Stimulated activated naive CD8-positive, alpha-beta T cell treated with anti-CD3 and anti-CD28 coated beads, Interleukin-15, Interleukin-2, amounts not matched to agents 100 ng/mL and 50 ng/mL, for 24 hours (primary cell): ENCODE measurements around the gene SLC10A1.

Experiments
- H3K27ac Mint-ChIP-seq: one replicate; pipeline ENCODE4 v1.8.0; 2021; ENCODE audit warnings: mild to moderate bottlenecking, mixed read lengths
- H3K27me3 Mint-ChIP-seq: one replicate; pipeline ENCODE4 v1.8.0; 2021; ENCODE audit warnings: mixed read lengths
- H3K36me3 Mint-ChIP-seq: one replicate; pipeline ENCODE4 v1.8.0; 2021; ENCODE audit warnings: low read depth, mixed read lengths
- H3K4me1 Mint-ChIP-seq: one replicate; pipeline ENCODE4 v1.8.0; 2021; ENCODE audit warnings: low read depth, mixed read lengths
- H3K4me3 Mint-ChIP-seq: one replicate; pipeline ENCODE4 v1.8.0; 2021; ENCODE audit warnings: mild to moderate bottlenecking, mixed read lengths
- H3K9me3 Mint-ChIP-seq: one replicate; pipeline ENCODE4 v1.8.0; 2021; ENCODE audit warnings: mixed read lengths

Gene SLC10A1

GRCh38 chr14:69796797-69797500 is at the start of gene SLC10A1:
Gene SLC10A1 (minus strand): TSS chr14:69797241. CDS start chr14:69797155, 86 bp downstream.
- H3K27ac Mint-ChIP-seq = no peak within 1 kb of the TSS
- no peak within 1 kb of the TSS for H3K4me3 Mint-ChIP-seq
- H3K27me3 Mint-ChIP-seq = no peaks in the 10 kb centered on the region
- no peaks in the 10 kb centered on the region for H3K36me3 Mint-ChIP-seq
- H3K4me1 Mint-ChIP-seq = no peaks in the 10 kb centered on the region
- H3K9me3 Mint-ChIP-seq = no peaks in the 10 kb centered on the region

GRCh38 chr14:69845787-69846186 is 48.7 kb upstream of the SLC10A1 start:
- H3K4me3 Mint-ChIP-seq = no peak overlapping the region
- no peak overlapping the region for H3K27ac Mint-ChIP-seq
- no peaks in the 10 kb centered on the region for H3K36me3 Mint-ChIP-seq
- no peaks in the 10 kb centered on the region for H3K4me1 Mint-ChIP-seq
- H3K27me3 Mint-ChIP-seq = peaks cover 9% of the 10 kb centered on the region
- H3K9me3 Mint-ChIP-seq = no peaks in the 10 kb centered on the region

GRCh38 chr14:69845050-69845581 is 48.1 kb upstream of the SLC10A1 start:
- Mint-ChIP-seq H3K4me3 (no peak overlapping the region), H3K4me1 (no peaks in the 10 kb centered on the region), H3K9me3 (no peaks in the 10 kb centered on the region), H3K36me3 (no peaks in the 10 kb centered on the region), H3K27ac (no peak overlapping the region), H3K27me3 (peaks cover 9% of the 10 kb centered on the region)

GRCh38 chr14:69844171-69844570 is 47.1 kb upstream of the SLC10A1 start:
- Mint-ChIP-seq H3K9me3 (no peaks in the 10 kb centered on the region), H3K27ac (no peak overlapping the region), H3K27me3 (peaks cover 9% of the 10 kb centered on the region), H3K4me3 (no peak overlapping the region), H3K36me3 (no peaks in the 10 kb centered on the region), H3K4me1 (no peaks in the 10 kb centered on the region)

- no peaks in the 10 kb centered on the region for H3K4me1 Mint-ChIP-seq
- no peaks in the 10 kb centered on the region for H3K9me3 Mint-ChIP-seq
- no peak overlapping the region for H3K27ac Mint-ChIP-seq
- no peak overlapping the region for H3K4me3 Mint-ChIP-seq
- peaks cover 9% of the 10 kb centered on the region for H3K27me3 Mint-ChIP-seq
- H3K36me3 Mint-ChIP-seq = no peaks in the 10 kb centered on the region
Measured at GRCh38 chr14:69842686-69843420, 45.8 kb upstream of the SLC10A1 start.

GRCh38 chr14:69841656-69842055 is 44.6 kb upstream of the SLC10A1 start:
- H3K36me3 Mint-ChIP-seq = no peaks in the 10 kb centered on the region
- H3K27ac Mint-ChIP-seq = no peak overlapping the region
- H3K4me3 Mint-ChIP-seq = no peak overlapping the region
- H3K4me1 Mint-ChIP-seq = no peaks in the 10 kb centered on the region
- H3K9me3 Mint-ChIP-seq = no peaks in the 10 kb centered on the region
- H3K27me3 Mint-ChIP-seq = peaks cover 8% of the 10 kb centered on the region

GRCh38 chr14:69839661-69840060 is 42.6 kb upstream of the SLC10A1 start:
- Mint-ChIP-seq H3K4me1 (no peaks in the 10 kb centered on the region), H3K9me3 (no peaks in the 10 kb centered on the region), H3K27ac (no peak overlapping the region), H3K27me3 (peaks cover 4% of the 10 kb centered on the region), H3K36me3 (no peaks in the 10 kb centered on the region), H3K4me3 (no peak overlapping the region)

GRCh38 chr14:69838881-69839416 is 41.9 kb upstream of the SLC10A1 start:
- H3K27me3 Mint-ChIP-seq = peaks cover 4% of the 10 kb centered on the region
- H3K27ac Mint-ChIP-seq = no peak overlapping the region
- H3K9me3 Mint-ChIP-seq = no peaks in the 10 kb centered on the region
- no peak overlapping the region for H3K4me3 Mint-ChIP-seq
- no peaks in the 10 kb centered on the region for H3K36me3 Mint-ChIP-seq
- H3K4me1 Mint-ChIP-seq = no peaks in the 10 kb centered on the region

GRCh38 chr14:69828879-69829278 is 31.8 kb upstream of the SLC10A1 start:
- Mint-ChIP-seq H3K27ac (no peak overlapping the region), H3K9me3 (no peaks in the 10 kb centered on the region), H3K27me3 (peaks cover 7% of the 10 kb centered on the region), H3K36me3 (no peaks in the 10 kb centered on the region), H3K4me1 (no peaks in the 10 kb centered on the region), H3K4me3 (no peak overlapping the region)

GRCh38 chr14:69828354-69828753 is 31.3 kb upstream of the SLC10A1 start:
- Mint-ChIP-seq H3K27ac (no peak overlapping the region), H3K9me3 (no peaks in the 10 kb centered on the region), H3K27me3 (peaks cover 4% of the 10 kb centered on the region), H3K36me3 (no peaks in the 10 kb centered on the region), H3K4me1 (no peaks in the 10 kb centered on the region), H3K4me3 (no peak overlapping the region)

GRCh38 chr14:69827560-69827959 is 30.5 kb upstream of the SLC10A1 start:
- Mint-ChIP-seq H3K4me1 (no peaks in the 10 kb centered on the region), H3K27me3 (no peaks in the 10 kb centered on the region), H3K9me3 (no peaks in the 10 kb centered on the region)

GRCh38 chr14:69822456-69822855 is 25.4 kb upstream of the SLC10A1 start:
- H3K4me3 Mint-ChIP-seq = no peak overlapping the region

More at GRCh38 chr14:69827560-69827959, 30.5 kb upstream of the SLC10A1 start:
- Mint-ChIP-seq H3K36me3 (no peaks in the 10 kb centered on the region), H3K27ac (no peak overlapping the region), H3K4me3 (no peak overlapping the region)

GRCh38 chr14:69820991-69821390 is 23.9 kb upstream of the SLC10A1 start:
- Mint-ChIP-seq H3K4me3 (no peak overlapping the region), H3K36me3 (no peaks in the 10 kb centered on the region), H3K9me3 (no peaks in the 10 kb centered on the region), H3K27ac (no peak overlapping the region), H3K4me1 (no peaks in the 10 kb centered on the region), H3K27me3 (peaks cover 3% of the 10 kb centered on the region)

More at GRCh38 chr14:69822456-69822855, 25.4 kb upstream of the SLC10A1 start:
- no peaks in the 10 kb centered on the region for H3K9me3 Mint-ChIP-seq
- H3K27me3 Mint-ChIP-seq = peaks cover 3% of the 10 kb centered on the region
- H3K36me3 Mint-ChIP-seq = no peaks in the 10 kb centered on the region
- H3K4me1 Mint-ChIP-seq = no peaks in the 10 kb centered on the region
- no peak overlapping the region for H3K27ac Mint-ChIP-seq

- Mint-ChIP-seq H3K27me3 (peaks cover 3% of the 10 kb centered on the region), H3K4me1 (no peaks in the 10 kb centered on the region), H3K4me3 (no peak overlapping the region), H3K27ac (no peak overlapping the region), H3K9me3 (no peaks in the 10 kb centered on the region), H3K36me3 (no peaks in the 10 kb centered on the region)
Measured at GRCh38 chr14:69819607-69820006, 22.6 kb upstream of the SLC10A1 start.

GRCh38 chr14:69818758-69819191 is 21.7 kb upstream of the SLC10A1 start:
- Mint-ChIP-seq H3K9me3 (no peaks in the 10 kb centered on the region), H3K4me1 (no peaks in the 10 kb centered on the region), H3K4me3 (no peak overlapping the region), H3K36me3 (no peaks in the 10 kb centered on the region), H3K27ac (no peak overlapping the region), H3K27me3 (peaks cover 3% of the 10 kb centered on the region)
